HL-60 (cell line): ENCODE measurements around the gene TMEM151B.

Experiments used
- DNase-seq, 2 experiments: peaks; one replicate each; pipeline ENCODE4 v3.0.0-alpha.2; 2010 to 2020; ENCODE audit warnings: low read depth in 1 of 2, low spot score in 1 of 2
- H3K27ac ChIP-seq: fragments of 250-450 bp; sonication (Bioruptor Pico); replicated peaks from 2 replicates; pipeline ENCODE4 v1.5.1; 2020; ENCODE audit warnings: mild to moderate bottlenecking, moderate library complexity
- H3K27me3 ChIP-seq: fragments of 250-450 bp; sonication (Bioruptor Pico); 2 replicates; pipeline ENCODE4 v1.5.1; 2021; ENCODE audit warnings: mild to moderate bottlenecking, moderate library complexity; ENCODE audit not compliant: insufficient read depth, poor library complexity, severe bottlenecking
- H3K4me3 ChIP-seq: replicated peaks from 2 replicates; pipeline ENCODE4 v1.5.1; 2011; ENCODE audit warnings: mild to moderate bottlenecking, control low read depth, low read length; ENCODE audit not compliant: insufficient read depth
- CTCF ChIP-seq: IDR thresholded peaks from one replicate; pipeline ENCODE4 v1.5.1; 2011; ENCODE audit warnings: low read length, control low read depth, inconsistent platforms; ENCODE audit not compliant: insufficient read depth
- GABPA ChIP-seq: IDR thresholded peaks from 2 replicates; pipeline ENCODE4 v1.6.1; 2012; ENCODE audit warnings: low read depth
- POLR2AphosphoS5 ChIP-seq: IDR thresholded peaks from 2 replicates; pipeline ENCODE4 v1.6.1; 2012; ENCODE audit warnings: low read depth
- SPI1 ChIP-seq: IDR thresholded peaks from 2 replicates; pipeline ENCODE4 v1.6.1; 2012; ENCODE audit warnings: low read depth, mild to moderate bottlenecking, borderline replicate concordance
- TF ChIP-seq, protein P1 (sequence below): IDR thresholded peaks from 2 replicates; pipeline ENCODE4 v1.6.1; 2012; ENCODE audit warnings: low read depth; ENCODE audit not compliant: insufficient replicate concordance

TMEM151B gene

GRCh38 chr6:44226368-44227147 is 43.7 kb upstream of the TMEM151B start:
- TF ChIP-seq CTCF (no peak), GABPA (no peak), SPI1 (peak; percentile 96)
- Histone ChIP-seq H3K27ac (peak overlapping the region; percentile 86), H3K27me3 (no peaks in the 10 kb centered on the region), H3K4me3 (peak overlapping the region; percentile 78)
- peak in 1 of 2 experiments; percentile 53 for DNase-seq

GRCh38 chr6:44227148-44227793 is 43.0 kb upstream of the TMEM151B start:
- TF ChIP-seq, protein P1, sequence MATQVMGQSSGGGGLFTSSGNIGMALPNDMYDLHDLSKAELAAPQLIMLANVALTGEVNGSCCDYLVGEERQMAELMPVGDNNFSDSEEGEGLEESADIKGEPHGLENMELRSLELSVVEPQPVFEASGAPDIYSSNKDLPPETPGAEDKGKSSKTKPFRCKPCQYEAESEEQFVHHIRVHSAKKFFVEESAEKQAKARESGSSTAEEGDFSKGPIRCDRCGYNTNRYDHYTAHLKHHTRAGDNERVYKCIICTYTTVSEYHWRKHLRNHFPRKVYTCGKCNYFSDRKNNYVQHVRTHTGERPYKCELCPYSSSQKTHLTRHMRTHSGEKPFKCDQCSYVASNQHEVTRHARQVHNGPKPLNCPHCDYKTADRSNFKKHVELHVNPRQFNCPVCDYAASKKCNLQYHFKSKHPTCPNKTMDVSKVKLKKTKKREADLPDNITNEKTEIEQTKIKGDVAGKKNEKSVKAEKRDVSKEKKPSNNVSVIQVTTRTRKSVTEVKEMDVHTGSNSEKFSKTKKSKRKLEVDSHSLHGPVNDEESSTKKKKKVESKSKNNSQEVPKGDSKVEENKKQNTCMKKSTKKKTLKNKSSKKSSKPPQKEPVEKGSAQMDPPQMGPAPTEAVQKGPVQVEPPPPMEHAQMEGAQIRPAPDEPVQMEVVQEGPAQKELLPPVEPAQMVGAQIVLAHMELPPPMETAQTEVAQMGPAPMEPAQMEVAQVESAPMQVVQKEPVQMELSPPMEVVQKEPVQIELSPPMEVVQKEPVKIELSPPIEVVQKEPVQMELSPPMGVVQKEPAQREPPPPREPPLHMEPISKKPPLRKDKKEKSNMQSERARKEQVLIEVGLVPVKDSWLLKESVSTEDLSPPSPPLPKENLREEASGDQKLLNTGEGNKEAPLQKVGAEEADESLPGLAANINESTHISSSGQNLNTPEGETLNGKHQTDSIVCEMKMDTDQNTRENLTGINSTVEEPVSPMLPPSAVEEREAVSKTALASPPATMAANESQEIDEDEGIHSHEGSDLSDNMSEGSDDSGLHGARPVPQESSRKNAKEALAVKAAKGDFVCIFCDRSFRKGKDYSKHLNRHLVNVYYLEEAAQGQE, result no peak
- TF ChIP-seq POLR2AphosphoS5 (no peak), SPI1 (no peak), GABPA (no peak), CTCF (no peak)

DNA sequence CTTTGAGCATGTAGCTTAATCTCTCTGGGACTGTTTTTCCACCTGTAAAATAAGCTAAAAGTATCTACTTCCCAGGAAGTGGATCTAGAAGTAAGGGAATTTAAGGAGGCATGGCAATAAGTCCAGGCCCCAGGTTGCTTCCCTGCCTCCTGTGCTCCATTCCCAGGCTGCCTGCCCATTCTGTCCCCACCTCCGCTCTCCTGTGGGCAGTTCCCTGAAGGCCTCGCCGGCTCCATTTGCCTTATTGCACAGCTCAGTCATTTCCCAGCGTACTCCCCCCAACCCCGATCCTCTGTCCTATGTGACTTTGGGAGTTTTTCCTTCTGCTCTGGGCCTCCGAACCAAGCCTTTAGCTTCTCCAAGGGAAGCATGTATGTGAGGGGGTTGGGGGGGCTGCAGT is 42.2 kb upstream of the TMEM151B start:
- no peak overlapping the region for H3K4me3 ChIP-seq
- peak overlapping the region; percentile 86; the same call in 1 of the 2 replicates for H3K27ac ChIP-seq
- DNase-seq, result no peak
- H3K27me3 ChIP-seq, result no peaks in the 10 kb centered on the region
- TF ChIP-seq, protein P1, result no peak
- TF ChIP-seq CTCF (no peak), GABPA (no peak), SPI1 (no peak), POLR2AphosphoS5 (no peak)

More at GRCh38 chr6:44227148-44227793, 43.0 kb upstream of the TMEM151B start:
- H3K27me3 ChIP-seq, result no peaks in the 10 kb centered on the region
- no peak for DNase-seq
- H3K27ac ChIP-seq, result peak overlapping the region; percentile 86
- H3K4me3 ChIP-seq, result no peak overlapping the region
